GDM1 (cell line): ENCODE data around the gene DNAH1.
"Not testable (repeated sequence)": the region's sequence is repeated elsewhere in the genome, so short reads cannot be mapped to it uniquely, and the experiment has no call there.

Source experiments
- DNase-seq: peaks from one replicate; lab custom pipeline; 2025; lab: John Stamatoyannopoulos, UW

The DNAH1 gene

DNA sequence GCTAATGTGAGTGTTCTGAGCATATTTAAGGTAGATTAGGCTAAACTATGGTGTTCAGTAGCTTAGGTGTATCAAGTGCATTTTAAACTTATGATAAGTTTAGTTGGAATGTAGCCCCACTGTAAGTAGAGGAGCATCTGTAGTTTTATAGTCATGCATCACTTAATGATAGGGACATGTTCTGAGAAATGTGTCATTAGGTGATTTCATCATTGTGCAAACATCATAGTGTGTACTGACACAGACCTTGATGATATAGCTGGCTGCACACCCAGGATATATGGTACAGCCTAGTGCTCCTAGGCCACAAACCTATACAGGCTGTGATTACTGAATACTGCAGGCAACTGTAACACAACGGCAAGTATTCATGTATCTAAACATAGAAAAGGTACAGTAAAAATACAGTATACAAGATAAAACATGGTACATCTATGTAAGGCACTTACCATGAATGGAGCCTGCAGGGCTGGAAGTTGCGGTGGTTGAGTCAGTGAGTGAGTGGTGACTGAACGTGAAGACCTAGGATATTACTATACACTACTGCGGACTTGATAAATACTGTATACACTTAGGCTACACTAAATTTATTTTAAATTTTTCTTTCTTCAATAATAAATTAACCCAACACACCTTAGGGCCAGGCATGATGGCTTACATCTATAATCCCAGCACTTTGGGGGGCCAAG, 17.9 kb downstream of the DNAH1 start:
- no peak for DNase-seq

DNA sequence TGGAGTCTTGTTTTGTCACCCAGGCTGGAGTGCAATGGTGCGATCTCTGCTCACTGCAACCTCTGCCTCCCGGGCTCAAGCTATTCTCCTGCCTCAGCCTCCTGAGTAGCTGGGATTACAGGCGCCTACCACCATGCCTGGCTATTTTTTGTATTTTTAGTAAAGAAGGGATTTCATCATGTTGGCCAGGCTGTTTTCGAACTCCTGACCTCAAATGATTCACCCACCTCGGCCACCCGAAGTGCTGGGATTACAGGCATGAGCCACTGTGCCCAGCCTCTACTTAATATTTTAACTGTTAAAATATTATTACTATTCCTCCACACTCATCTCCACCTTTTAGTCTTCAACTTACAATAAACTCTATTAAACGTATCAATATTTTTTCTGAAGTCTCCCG, 22.0 kb downstream of the DNAH1 start:
- not testable (repeated sequence) for DNase-seq

DNA sequence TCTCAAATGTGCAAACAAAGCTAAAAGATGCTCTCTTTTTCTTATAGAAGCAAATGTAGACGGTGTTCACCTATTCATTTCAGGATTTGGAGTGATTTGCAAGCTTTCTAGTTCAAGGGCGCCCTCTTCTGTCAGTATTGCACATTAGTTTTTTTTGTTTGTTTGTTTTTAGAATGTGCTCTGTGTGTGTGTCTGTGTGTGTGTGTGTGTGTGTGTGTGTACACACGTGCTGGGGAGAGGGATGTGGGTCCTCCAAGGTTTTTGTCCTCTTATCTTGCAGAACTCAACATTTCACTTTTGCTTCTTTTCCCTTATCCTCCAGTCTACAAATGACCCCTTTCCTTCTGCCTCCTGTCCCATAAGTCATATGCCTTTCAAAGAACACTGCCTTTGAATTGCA, 23.5 kb downstream of the DNAH1 start:
- DNase-seq = peak; percentile 46

DNA sequence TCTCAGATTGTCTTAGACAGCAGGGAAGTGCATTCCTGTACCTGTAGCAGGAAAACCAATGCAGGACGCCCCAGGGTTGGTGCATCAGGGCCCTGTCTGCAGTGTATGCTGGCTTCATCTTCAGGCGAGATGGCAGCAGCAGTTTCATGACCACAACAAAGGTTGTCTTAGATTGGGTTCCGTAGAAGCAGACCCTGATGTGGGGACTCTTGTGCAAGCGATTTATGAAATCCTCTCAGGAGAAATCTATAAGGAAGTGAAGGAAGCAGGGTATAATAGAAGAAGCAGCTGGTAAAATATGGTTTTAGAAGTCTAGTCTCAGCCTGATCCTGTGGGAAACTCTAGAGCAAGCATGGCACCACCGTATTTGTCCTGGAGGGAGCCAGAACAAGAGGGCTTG, 25.0 kb downstream of the DNAH1 start:
- no peak for DNase-seq

DNA sequence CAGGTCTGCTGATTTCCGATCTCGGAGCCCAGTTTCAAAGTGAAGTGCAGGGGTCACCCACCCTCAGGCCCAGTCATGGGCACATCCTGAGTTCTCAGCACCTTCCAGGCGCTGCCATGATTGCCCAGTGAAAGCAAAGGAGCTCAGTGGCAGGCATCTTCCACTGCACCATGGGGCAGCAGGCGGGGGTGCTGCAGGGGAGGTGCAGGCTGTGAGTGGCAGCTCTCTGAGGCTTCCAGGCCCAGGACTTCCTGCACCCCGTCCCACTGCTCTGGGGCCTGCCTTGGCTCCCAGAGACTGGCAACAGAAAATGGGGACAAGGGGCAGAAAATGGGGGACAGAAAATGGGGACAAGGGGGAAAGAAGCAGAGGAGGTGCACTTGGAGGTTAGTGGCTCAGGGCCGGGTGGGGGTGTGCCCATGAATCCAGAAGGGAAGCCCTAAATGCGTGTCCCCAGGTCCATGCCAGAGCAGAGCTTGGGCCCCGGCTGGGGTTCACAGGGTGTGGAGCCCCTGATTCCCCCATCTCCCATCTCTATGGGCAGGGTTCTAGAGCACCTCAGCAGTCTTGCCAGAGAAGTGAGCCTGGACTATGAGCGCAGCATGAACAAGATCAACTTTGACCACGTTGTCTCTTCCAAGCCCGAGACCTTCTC, 28.0 kb downstream of the DNAH1 start:
- no peak for DNase-seq

DNA sequence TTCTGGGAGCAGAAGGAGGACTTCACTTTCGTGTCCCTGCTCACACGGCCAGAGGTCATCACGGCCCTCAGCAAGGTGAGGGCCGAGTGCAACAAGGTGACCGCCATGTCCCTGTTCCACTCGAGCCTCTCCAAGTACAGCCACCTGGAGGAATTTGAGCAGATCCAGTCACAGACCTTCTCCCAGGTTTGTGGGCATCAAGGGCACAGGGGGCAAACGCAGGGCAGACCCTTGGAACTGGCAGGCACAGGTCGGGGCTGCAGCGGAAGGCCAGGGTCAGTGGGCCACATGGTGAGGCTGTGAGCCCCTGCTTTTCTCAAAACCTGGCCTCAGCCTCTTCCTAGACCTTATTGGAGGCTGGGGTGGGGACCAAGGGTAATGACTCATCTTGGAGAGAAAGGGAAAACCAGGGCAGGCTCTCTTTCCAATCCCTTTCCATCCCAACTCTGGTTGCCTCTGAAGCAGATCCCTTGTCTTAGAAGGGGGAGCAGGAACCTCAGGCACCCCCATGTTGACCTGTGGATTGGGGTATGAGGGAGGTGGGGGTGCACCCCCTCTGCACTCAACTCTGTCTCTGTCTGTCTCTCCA, 29.5 kb downstream of the DNAH1 start:
- no peak for DNase-seq

DNA sequence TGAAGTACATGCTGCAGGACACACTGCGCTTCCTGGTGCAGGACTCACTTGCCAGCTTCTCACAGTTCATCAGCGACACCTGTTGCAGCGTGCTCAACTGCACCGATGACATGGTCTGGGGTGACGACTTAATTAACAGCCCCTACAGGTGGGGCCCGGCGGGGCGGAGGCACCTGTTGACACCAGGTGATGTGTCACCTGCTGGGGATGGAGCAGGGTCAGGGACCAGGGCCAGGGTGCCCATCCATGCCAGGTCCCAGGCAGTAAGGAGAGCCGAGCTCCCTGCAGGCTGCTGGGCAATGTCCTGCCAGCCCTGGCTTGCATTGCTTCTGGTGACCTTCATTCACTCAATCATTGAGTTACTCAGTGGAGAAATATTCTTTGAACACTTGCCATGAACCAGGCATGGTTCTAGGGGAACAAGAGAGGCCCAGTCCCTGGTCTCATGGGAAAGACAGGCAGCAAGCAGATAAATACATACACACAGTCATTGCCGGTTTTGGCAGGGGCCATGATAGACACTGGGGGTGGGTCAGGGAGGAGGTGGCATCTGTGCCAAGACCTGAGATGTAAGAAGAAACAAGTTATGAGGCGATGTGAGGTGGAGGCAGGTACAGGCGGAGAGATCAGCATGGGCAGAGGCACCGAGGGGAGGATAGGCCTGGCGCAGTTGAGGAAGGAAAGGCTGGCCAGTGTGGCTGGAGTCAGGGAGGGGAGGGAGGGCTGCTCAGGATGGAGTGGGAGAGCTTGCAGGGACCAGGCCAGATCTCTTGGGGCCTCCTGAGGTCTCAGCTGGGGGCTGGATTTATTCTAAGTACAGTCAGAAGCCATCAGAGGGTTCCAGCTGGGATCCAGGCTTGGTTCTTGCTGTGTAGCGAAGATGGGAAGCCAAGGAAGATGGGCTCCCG, 30.8 kb downstream of the DNAH1 start:
- DNase-seq = no peak

DNA sequence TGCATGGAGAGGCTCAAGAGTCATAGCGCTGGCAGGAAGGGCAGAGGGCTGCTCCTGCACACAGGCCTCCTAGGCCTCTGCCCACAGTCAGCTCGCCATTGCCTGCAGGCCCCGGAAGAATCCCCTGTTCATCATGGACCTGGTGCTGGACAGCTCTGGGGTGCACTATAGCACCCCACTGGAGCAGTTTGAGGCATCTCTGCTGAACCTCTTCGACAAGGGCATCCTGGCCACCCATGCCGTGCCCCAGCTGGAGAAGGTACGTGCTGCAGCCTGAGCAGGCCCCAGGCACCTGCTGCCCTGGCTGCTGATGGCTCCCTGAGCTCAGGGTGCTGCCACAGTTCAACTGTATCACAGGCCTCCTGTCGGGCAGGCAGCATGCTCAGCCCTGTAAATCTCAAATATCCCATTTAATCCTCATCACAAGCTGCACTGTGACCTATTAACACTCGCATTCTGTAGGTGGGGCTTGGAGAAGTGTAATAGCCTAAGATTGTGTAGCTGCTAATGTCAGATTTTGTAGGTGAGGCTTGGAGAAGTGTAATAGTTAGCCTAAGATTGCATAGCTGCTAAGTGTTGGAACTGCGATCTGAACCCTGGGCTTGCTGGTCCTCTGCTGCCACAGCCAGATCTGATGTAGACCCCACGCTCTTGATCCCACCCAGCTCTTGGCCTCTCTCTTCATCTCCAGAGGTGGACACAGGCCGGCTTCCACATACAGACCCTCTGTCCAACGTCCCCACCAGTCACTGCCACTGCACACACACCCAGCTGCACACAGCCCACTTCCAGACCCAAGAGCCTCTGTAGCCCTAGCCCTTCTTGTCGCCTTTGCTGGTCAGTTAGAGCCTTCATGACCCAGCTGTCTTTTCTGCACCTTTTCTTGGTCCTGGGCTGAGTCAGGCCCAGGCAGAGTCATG, 31.9 kb downstream of the DNAH1 start:
- DNase-seq = no peak

DNA sequence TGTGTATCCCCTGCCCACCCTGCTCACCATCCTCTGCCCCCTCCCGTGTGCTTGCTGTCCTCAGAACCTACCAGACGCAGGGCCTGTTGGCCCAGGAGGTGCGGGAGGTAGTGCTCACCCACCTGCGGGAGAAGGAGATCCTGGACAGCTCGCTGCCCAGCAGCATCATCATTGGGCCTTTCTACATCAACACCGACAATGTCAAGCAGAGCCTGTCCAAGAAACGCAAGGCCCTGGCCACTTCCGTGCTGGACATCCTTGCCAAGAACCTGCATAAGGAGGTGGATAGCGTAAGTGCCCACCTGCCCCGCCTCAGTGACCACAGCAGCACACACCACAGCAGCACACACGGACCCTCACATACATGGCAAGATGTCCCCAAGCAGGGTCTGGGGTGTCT, 33.0 kb downstream of the DNAH1 start:
- DNase-seq = no peak

DNA sequence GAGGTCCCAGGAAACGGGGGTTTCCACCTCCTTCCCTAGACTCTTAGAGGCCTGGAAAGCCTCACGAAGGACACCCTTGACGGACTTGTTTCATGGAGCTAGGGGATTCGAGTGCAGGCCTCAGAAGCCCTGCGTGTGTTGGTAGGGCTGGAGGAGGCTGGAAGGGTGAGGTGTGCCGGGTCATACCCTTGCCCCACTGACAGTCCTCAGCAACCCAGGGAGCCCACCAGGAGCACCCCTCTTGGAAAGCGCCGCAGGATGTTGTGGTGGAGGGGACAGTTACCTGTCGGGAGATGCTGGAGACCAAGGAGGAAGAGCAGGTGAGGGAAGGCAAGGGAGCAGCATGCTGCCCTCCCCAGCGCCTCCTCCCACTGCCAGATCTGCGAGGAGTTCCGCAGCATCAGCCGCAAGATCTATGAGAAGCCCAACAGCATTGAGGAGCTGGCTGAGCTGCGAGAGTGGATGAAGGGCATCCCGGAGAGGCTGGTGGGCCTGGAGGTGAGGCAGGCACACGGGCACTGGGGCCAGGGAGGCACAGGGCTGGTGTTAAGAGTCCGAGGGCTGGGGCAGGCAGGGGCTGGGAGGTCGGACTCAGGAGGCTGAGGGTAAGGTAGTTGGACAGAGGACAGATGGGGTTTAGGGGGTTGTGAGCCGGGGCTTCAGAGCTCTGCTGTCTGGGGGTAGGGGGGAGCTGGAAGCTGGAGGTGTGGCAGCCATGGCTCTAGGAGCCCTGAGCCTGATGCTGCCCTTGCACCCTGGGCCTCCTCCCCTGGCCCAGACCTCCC, 33.7 kb downstream of the DNAH1 start:
- no peak for DNase-seq

DNA sequence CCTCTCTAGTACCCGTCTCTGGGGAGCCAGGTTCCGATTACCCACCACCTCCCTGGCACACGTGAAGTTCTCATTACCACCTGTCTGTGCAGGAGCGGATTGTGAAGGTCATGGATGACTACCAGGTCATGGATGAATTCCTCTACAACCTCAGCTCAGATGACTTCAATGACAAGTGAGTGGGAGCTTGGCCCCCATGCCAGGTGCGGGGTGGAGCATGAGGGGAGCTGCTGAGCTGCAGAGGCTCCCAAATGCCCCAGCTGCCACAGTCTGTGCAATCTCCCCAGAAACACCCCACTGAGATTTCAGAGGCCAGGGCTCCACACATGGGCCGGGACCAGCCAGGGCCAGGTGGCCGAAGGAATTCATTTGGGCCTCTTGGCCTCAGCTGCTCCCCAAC, 34.3 kb downstream of the DNAH1 start:
- DNase-seq = no peak

DNA sequence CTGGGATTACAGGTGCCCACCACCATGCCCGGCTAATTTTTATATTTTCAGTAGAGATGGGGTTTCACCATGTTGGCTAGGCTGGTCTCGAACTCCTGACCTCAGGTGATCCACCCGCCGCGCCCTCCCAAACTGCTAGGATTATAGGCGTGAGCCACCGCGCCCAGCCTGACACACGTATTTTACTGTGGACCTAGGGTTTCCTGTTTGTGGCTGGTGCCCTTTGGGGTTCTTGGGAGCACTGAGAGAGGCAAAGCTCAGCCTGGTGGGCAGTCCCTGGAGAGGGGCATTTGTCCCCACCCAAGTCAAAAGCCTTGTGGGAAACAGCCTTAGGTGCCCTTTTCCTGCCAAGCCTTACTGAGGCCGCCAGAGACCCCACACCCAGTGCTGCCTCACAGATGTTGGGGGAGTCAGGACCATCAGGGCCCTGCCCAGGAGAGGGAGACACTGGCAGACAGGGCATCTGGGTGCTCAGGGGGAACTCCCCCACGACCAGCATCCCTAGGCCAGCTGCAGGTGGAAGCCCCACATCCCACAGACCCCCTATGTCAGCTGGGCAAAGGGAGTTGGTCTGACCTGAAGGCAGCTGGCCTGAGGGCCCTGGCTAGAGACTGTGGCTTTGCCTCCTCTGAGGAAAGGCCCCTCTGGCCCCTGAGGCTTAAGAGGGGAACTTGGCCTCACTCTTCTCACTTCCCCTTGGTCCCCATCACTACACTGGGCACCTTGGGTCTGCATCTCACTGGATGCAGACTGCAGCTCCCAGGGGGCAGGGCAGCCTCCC, 35.1 kb downstream of the DNAH1 start:
- no peak for DNase-seq

DNA sequence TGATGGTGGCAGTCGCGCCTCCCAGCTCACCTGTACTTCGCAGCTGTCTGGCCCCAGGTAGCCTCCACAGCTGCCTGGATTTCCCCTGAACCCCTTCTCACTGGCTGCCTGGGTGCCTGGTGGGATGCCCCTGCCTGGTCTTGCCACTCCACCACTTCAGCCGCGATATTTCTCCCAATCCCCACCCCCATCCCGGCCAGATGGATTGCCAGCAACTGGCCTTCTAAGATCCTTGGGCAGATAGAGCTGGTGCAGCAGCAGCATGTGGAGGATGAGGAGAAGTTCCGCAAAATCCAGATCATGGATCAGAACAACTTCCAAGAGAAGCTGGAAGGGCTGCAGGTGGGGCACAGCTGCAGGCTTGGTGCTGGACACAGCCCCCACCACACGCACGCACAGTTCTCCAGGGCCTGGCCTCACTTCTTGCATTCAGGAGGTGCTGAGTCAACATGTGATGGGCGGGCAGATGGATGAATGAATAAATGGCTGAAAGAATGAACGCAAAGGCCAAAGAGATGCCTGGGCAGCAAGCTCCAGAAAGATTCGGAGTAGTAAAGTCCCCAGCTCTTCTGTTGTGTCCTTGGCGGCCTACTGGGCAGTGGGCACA, 35.7 kb downstream of the DNAH1 start:
- no peak for DNase-seq

DNA sequence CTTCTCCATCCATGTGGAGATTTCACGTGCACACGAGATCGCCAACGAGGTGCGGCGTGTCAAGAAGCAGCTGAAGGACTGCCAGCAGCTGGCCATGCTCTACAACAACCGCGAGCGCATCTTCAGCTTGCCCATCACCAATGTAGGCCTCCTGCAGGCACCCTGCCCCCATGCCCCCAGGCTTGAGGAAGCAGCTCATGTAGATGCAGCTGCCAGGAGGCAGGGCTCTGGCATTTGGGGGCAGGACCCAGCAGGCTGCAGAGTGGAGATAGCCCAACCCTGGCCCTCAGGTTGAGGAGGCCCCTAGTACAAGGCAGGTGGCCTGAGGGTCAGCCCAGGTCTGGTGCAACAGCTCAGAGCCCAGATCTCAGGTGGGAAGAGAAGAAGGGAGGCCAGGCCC, 36.4 kb downstream of the DNAH1 start:
- DNase-seq = no peak

DNA sequence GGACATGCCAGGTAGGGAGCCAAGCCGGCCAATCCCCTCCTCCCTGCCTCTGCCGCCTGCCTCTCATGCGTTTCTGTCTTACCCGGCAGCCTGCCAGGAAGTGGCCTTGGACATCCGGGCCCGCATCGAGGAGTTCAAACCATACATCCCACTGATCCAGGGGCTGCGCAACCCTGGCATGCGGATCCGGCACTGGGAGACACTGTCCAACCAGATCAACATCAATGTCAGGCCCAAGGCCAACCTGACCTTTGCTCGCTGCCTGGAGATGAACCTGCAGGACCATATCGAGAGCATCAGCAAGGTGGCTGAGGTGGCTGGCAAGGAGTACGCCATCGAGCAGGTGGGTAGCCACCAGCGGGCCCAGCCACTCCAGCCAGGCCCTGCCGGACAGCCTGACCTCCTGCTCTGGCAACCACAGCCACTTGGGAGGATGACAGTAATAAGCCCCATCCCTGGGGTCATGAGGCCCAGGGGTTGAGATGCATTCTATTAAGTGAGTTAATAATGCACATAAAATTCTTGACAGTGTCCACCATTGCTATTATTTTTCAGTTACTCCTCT, 37.3 kb downstream of the DNAH1 start:
- no peak for DNase-seq

DNA sequence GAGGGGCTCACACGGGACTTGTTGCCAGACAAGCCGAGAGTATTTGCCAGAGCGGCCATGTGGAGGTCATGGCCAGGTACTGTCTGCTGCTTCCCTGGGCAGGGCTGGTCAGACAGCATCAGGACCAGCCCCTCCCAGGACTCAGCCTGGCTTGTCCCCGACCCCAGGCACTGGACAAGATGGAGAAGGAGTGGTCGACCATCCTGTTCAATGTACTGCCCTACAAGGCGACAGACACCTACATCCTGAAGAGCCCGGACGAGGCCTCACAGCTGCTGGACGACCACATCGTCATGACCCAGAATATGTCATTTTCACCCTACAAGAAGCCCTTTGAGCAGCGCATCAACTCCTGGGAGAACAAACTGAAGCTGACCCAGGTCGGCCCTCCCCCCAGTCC, 38.6 kb downstream of the DNAH1 start:
- no peak for DNase-seq

DNA sequence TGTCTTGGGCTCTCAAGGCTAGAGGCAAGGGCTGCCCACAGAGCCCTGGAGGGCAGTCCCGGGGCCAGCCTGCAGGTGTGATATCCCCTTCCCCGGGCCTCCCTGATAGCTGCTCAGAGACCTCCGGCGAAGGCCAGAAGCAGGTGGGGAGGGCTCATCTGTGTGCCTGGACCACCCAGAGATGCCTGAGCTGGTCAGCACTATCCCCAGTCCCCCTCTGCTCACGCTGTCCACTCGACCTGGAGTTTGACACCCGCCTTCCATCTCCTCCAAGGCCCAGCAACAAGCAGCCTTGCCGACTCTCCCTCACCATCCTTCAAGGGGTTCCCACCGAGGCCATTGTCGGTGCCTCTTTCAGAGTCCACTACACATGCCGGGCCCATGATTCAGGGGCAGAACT, 39.4 kb downstream of the DNAH1 start:
- no peak for DNase-seq

DNA sequence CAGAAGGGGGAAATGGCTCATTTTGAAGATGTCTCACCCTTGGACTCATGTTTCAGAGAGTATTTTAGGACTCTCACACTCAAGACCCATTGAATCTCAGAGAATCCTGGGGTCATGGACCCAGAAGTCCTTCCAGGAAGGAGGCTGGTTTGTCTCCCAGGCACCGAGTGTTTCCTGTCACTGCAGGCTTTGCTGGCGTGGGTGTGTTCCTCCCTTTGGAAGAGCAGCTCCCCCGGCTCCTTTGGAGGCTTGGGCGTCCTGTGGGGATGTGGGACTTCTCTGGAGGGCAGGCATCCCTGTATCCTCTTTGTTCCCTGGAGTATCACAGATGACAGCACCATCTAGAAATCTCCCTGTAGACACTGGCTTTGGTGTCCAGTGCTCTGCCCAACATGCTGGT, 40.0 kb downstream of the DNAH1 start:
- no peak for DNase-seq
